DMS79 (cell line): Measurements from ENCODE around the gene LAGE3.

Experiments used
- DNase-seq: peaks from one replicate; lab custom pipeline; 2025; lab: John Stamatoyannopoulos, UW

Gene LAGE3

GRCh38 chrX:154478728-154479622 lies at the start of gene LAGE3:
LAGE3 (minus strand) TSS chrX:154479281; CDS start chrX:154478915, 366 bp downstream.
- no peak for DNase-seq

GRCh38 chrX:154526901-154527675 lies 48.0 kb upstream of the LAGE3 start:
- DNase-seq: peak; percentile 69

GRCh38 chrX:154525606-154526490 lies 46.8 kb upstream of the LAGE3 start:
- no peak for DNase-seq

- no peak for DNase-seq
Measured at GRCh38 chrX:154519389-154519788, 40.3 kb upstream of the LAGE3 start.

- DNase-seq: no peak
Measured at GRCh38 chrX:154517101-154517781, 38.2 kb upstream of the LAGE3 start.

GRCh38 chrX:154516656-154517100 lies 37.6 kb upstream of the LAGE3 start:
- no peak for DNase-seq

- peak; percentile 52 for DNase-seq
Measured at GRCh38 chrX:154515966-154516655, 37.0 kb upstream of the LAGE3 start, which contains the start of gene FAM3A. FAM3A (minus strand) TSS chrX:154516232; CDS start chrX:154515772, 460 bp downstream.

GRCh38 chrX:154515090-154515965 lies 36.2 kb upstream of the LAGE3 start:
- DNase-seq: no peak

GRCh38 chrX:154513716-154514115 lies 34.6 kb upstream of the LAGE3 start:
- DNase-seq: no peak

GRCh38 chrX:154512879-154513553 lies 33.9 kb upstream of the LAGE3 start:
- no peak for DNase-seq

GRCh38 chrX:154511761-154512160 lies 32.7 kb upstream of the LAGE3 start:
- no peak for DNase-seq

- DNase-seq: no peak
Measured at GRCh38 chrX:154509455-154509854, 30.4 kb upstream of the LAGE3 start.

GRCh38 chrX:154508384-154508745 lies 29.3 kb upstream of the LAGE3 start:
- DNase-seq: no peak

GRCh38 chrX:154507673-154508383 lies 28.7 kb upstream of the LAGE3 start:
- DNase-seq: no peak

GRCh38 chrX:154506483-154507332 lies 27.6 kb upstream of the LAGE3 start:
- DNase-seq: no peak

GRCh38 chrX:154505734-154506133 lies 26.7 kb upstream of the LAGE3 start:
- no peak for DNase-seq

GRCh38 chrX:154502989-154503388 lies 23.9 kb upstream of the LAGE3 start:
- DNase-seq: no peak
